Brain microvascular endothelial cell (primary cell): ENCODE data around the gene VASN.

Experiments used
- DNase-seq: peaks from one replicate; pipeline ENCODE4 v3.0.0-alpha.2; 2020
- H3K27ac ChIP-seq: fragments of 250-450 bp; sonication (Bioruptor Pico); 2 replicates; pipeline ENCODE4 v1.5.1; 2020; ENCODE audit warnings: mild to moderate bottlenecking, moderate library complexity
- H3K27me3 ChIP-seq: fragments of 250-450 bp; sonication (Bioruptor Pico); replicated peaks from 2 replicates; pipeline ENCODE4 v1.5.1; 2020; ENCODE audit warnings: mild to moderate bottlenecking
- H3K36me3 ChIP-seq: fragments of 250-450 bp; sonication (Bioruptor Pico); replicated peaks from 2 replicates; pipeline ENCODE4 v1.5.1; 2020; ENCODE audit warnings: mild to moderate bottlenecking
- H3K4me3 ChIP-seq: 2 replicates; pipeline ENCODE4 v1.5.1; 2011; ENCODE audit warnings: low read depth, mild to moderate bottlenecking, control low read depth, low read length, moderate library complexity
- in situ Hi-C: cut with HindIII; loops from 2 replicates; pipeline ENCODE4 v1.10.0; 2017; ENCODE audit warnings: low sequenced_read_pairs, low pct_ligation_motif_present
- TF ChIP-seq, protein P1 (sequence below): IDR thresholded peaks from 2 replicates; pipeline ENCODE4 v1.5.1; 2011; ENCODE audit warnings: low read depth, mild to moderate bottlenecking, moderate library complexity, low read length, control low read depth, inconsistent platforms; ENCODE audit errors: missing control alignments

VASN gene

DNA sequence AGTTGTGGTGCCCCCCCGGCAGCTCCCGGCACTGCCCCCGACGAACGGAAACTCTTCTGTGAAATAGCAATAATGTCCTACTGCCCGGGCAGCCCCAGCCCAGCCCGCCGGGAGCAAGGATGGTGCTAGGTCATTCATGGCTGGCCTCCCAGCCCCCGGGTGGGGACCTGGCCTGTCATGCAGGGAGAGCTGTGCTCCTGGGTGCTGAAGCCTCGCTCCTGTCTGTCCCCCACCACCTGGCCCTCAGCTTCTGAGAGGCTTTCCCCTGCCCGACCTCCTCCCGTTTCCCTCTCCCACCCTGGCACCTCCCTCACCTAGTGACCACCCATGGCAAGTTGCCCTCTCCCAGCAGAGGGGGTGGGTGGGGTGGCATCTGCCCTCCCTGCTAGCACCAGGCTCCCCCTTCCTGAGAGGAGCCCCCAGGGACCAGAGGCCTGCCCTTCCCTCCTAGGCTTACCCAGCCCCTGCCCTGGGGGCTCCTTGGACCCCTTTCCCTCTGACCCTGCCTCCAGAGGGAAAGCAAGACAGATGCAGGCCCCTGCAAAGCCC lies 34.0 kb upstream of the VASN start:
- H3K27ac ChIP-seq, result no peak overlapping the region
- DNase-seq, result no peak
- in situ Hi-C loops, result no loop called here
- H3K4me3 ChIP-seq, result no peak overlapping the region
- H3K36me3 ChIP-seq, result peaks cover 30% of the 10 kb centered on the region
- TF ChIP-seq, protein P1, sequence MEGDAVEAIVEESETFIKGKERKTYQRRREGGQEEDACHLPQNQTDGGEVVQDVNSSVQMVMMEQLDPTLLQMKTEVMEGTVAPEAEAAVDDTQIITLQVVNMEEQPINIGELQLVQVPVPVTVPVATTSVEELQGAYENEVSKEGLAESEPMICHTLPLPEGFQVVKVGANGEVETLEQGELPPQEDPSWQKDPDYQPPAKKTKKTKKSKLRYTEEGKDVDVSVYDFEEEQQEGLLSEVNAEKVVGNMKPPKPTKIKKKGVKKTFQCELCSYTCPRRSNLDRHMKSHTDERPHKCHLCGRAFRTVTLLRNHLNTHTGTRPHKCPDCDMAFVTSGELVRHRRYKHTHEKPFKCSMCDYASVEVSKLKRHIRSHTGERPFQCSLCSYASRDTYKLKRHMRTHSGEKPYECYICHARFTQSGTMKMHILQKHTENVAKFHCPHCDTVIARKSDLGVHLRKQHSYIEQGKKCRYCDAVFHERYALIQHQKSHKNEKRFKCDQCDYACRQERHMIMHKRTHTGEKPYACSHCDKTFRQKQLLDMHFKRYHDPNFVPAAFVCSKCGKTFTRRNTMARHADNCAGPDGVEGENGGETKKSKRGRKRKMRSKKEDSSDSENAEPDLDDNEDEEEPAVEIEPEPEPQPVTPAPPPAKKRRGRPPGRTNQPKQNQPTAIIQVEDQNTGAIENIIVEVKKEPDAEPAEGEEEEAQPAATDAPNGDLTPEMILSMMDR, result no peak
- no peaks in the 10 kb centered on the region for H3K27me3 ChIP-seq

DNA sequence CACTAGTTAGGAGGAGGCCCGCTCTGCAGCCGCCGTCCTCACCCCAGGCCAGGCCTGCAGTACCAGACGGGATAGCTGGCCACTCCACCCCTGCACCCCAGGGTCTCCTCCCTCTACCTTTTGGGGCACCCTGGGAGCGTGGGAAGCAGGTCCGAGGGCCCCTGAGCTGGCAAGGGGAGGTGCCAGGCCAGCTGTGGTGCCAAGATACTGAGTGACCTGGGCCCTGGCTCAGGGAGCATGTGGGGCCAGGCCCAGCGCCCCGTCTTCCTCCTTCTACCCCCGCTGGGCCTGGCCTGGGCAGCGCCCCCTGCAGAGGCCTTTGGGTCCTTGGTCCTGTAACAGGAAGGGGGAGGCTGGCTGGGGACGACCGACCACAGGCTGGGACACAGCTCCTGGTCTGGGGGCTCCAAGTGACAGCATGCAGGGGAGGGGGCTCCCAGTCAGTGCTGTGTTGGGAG lies 33.5 kb upstream of the VASN start:
- H3K27me3 ChIP-seq, result no peaks in the 10 kb centered on the region
- H3K27ac ChIP-seq, result no peak overlapping the region
- peaks cover 30% of the 10 kb centered on the region for H3K36me3 ChIP-seq
- DNase-seq, result no peak
- no peak overlapping the region for H3K4me3 ChIP-seq
- TF ChIP-seq, protein P1, result peak; percentile 16
- in situ Hi-C loops, result no loop called here

DNA sequence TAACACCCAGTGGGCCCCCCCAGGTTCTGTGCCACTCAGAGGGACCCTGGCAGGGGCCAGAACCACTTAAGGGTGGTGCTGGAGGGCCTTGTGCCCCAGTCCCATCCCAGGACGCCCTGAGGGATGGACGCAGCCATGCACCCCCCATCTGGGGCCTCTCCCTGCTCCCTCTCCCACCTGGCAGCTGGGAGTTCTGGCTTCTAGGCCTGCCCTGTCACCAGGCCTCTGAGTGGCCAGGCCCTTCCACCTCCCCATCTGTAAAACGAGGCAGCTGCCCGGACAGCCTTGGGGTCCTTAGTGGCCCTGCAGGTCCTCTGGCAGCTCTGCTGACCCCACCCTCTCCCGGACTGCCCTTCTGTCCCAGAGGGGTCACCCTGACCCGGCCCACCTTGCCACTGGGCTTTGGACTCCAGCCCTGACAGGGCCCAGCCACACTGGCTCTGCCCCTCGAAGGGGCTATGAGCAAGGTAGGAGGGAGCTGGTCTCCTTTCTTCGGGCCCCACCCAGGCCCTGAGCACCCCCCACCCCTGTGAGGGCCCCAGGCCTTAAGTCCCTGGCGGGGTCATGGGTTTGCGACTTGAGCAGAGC lies 32.8 kb upstream of the VASN start:
- Histone ChIP-seq H3K36me3 (peaks cover 30% of the 10 kb centered on the region), H3K27ac (no peak overlapping the region)
- TF ChIP-seq, protein P1, result no peak

GRCh38 chr16:4339455-4339854 lies 32.2 kb upstream of the VASN start:
- H3K4me3 ChIP-seq, result no peak overlapping the region
- H3K27me3 ChIP-seq, result no peaks in the 10 kb centered on the region
- DNase-seq, result no peak
- TF ChIP-seq, protein P1, result no peak
- in situ Hi-C loops, result no loop called here
- H3K36me3 ChIP-seq, result peaks cover 30% of the 10 kb centered on the region
- no peak overlapping the region for H3K27ac ChIP-seq

More for the DNA sequence above, 32.8 kb upstream of the VASN start:
- in situ Hi-C loops, result no loop called here
- Histone ChIP-seq H3K27me3 (no peaks in the 10 kb centered on the region), H3K4me3 (no peak overlapping the region)
- DNase-seq, result no peak

DNA sequence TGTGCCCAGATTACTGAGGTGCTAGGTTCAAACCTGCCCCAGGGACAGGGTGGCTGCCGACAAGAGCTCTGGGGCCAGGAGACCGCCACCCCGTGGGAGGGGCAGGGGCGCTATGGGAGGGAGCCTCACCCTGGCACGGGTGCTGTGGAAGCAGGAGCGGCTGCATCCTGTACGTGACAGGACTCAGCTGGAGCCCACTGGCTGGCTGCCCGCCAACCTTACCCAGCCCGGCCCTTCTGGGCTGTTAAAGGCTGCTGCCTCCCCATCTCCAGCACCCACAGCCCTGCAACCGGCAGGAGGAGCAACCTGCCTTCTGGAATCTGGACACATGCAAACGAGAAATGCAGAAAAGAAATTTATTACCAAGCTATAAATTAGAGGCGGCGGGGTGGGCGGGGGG lies 31.7 kb upstream of the VASN start:
- Histone ChIP-seq H3K27me3 (no peaks in the 10 kb centered on the region), H3K36me3 (peaks cover 27% of the 10 kb centered on the region), H3K4me3 (no peak overlapping the region), H3K27ac (no peak overlapping the region)
- in situ Hi-C loops, result no loop called here
- no peak for DNase-seq
- TF ChIP-seq, protein P1, result no peak

DNA sequence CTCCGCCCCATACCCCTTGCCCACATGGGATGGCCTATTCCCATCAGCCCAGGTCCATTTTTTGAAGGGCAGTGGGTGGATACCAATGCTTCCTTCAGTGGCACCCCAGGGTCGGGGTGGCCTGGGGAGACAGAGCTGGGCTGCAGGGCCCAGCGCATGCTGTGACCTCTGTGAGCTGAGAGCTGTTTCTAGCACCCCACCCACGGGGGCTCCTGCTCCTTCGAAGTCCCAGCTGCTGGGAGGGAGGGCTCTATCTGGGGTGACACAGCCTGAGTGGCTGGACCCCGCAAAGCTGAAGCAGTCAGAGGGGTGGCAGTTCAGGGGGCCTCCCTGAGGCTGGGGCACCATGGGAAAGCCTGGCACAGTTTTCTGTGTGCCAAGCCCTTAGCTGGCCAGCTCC lies 31.2 kb upstream of the VASN start:
- Histone ChIP-seq H3K27ac (no peak overlapping the region), H3K36me3 (peaks cover 21% of the 10 kb centered on the region)
- no peak for DNase-seq

More for the DNA sequence above, 31.2 kb upstream of the VASN start:
- in situ Hi-C loops, result no loop called here
- no peak overlapping the region for H3K4me3 ChIP-seq
- TF ChIP-seq, protein P1, result no peak
- H3K27me3 ChIP-seq, result no peaks in the 10 kb centered on the region
